Stomach (tissue), 4 donors: ENCODE data around the gene NKAIN4.

Source experiments
- EP300 ChIP-seq: sonication (generic); formaldehyde crosslinking; IDR thresholded peaks from one replicate; pipeline ENCODE4 v1.6.1; 2017; ENCODE audit warnings: antibody characterized with exemption
- POLR2A ChIP-seq, 4 donors: fragments of 450-650 bp; IDR thresholded peaks; one replicate each; pipeline ENCODE4 v1.6.1; 2016; ENCODE audit warnings: antibody characterized with exemption in 4 of 4, control low read depth in 2 of 4, mild to moderate bottlenecking in 1 of 4, moderate library complexity in 1 of 4
- POLR2AphosphoS5 ChIP-seq, 3 donors: sonication (generic); formaldehyde crosslinking; IDR thresholded peaks; one replicate each; pipeline ENCODE4 v1.6.1; 2016; ENCODE audit warnings: antibody characterized with exemption in 3 of 3

DNA sequence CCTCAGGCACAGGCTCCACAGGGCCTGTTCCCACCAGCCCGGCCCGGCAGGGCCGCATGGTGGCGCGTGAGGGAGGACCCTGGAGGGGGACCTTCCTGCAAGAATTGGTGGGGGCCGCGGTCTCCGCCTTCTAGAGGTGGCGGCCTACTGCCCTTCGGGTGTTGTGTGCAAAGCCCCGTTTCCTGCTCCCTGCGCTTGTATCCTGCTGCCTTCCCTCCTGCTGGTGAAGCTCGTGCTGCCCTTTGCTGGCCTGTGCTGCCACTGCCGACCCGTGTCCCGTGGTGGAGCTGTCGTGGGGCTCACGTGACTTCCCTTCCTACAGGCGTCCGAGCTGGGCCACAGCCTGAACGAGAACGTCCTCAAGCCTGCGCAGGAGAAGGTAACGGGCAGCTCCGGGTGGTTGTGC is 30.3 kb upstream of the NKAIN4 start:
- TF ChIP-seq EP300 (no peak), POLR2AphosphoS5 (IDR thresholded peaks at IDR 0.05) (no peak), POLR2A (IDR thresholded peaks at IDR 0.05) (no peak)
